HepG2 (cell line): ENCODE data around the gene DEPDC5. TPM values are rescaled to one million over a fixed set of nuclear protein-coding genes. Genes with fewer than 3 reads are reported as not detected.

Experiments
- ATAC-seq: fragments of 200-7000 bp; cut with Tn5 transposase; 3 replicates; pipeline ENCODE4 v1.9.1; 2020; ENCODE audit warnings: mild to moderate bottlenecking, moderate library complexity
- BruUV-seq: library from RNA; stranded (reverse); fragments of 400-500 nt; replicated peaks from 2 replicates; lab custom pipeline; 2021; lab: Mats Ljungman, UMichigan
- CTCF ChIA-PET: fragments of 300-600 bp; formaldehyde crosslinking; extraction: SDS; loops from one replicate; lab custom pipeline; 2021; ENCODE audit warnings: low total read pairs, inconsistent platforms, low intra/inter-chr PET ratio; lab: Yijun Ruan, JAX
- POLR2A ChIA-PET: fragments of 350-600 bp; sonication (Branson Sonifier 250); formaldehyde crosslinking; loops from one replicate; lab custom pipeline; 2020; ENCODE audit warnings: antibody characterized with exemption, inconsistent platforms; lab: Yijun Ruan, JAX
- DNase-seq: peaks from one replicate; pipeline ENCODE4 v3.0.0-alpha.2; 2015; ENCODE audit warnings: low spot score
- FAIRE-seq: peaks from 3 replicates; lab custom pipeline; 2011; peaks lifted over from hg19 to GRCh38; lab: Jason Lieb, UNC
- H2AFZ ChIP-seq: one replicate; pipeline ENCODE4 v1.6.1; 2011; ENCODE audit warnings: low read length, inconsistent platforms
- H3K27ac ChIP-seq: fragments of 300-600 bp; 3 replicates; pipeline ENCODE4 v1.8.0; 2011; ENCODE audit warnings: mixed run types, mild to moderate bottlenecking, mixed read lengths, low read length, inconsistent platforms; ENCODE audit not compliant: insufficient read depth; ENCODE audit errors: extremely low read length
- H3K27me3 ChIP-seq, 2 experiments: fragments of 200-600 bp in 1 of 2; 2 replicates in 1 of 2; 3 replicates in 1 of 2; pipeline versions ENCODE4 v1.6.0 to v1.8.0; 2011; ENCODE audit warnings: low read length in 2 of 2, mild to moderate bottlenecking in 2 of 2, moderate library complexity in 2 of 2, inconsistent platforms in 1 of 2; ENCODE audit not compliant: insufficient read depth in 2 of 2, control insufficient read depth in 1 of 2
- H3K36me3 ChIP-seq, 2 experiments: fragments of 200-600 bp in 1 of 2; replicated peaks in 1 of 2; 2 replicates in 1 of 2; 3 replicates in 1 of 2; pipeline versions ENCODE4 v1.5.1 to v1.8.0; 2011; ENCODE audit warnings: low read length in 2 of 2, inconsistent platforms in 1 of 2; ENCODE audit not compliant: insufficient read depth in 2 of 2, control insufficient read depth in 1 of 2
- H3K4me1 ChIP-seq: 2 replicates; pipeline ENCODE4 v1.5.1; 2012; ENCODE audit warnings: low read length, inconsistent platforms; ENCODE audit not compliant: insufficient read depth
- H3K4me2 ChIP-seq: 2 replicates; pipeline ENCODE4 v1.6.0; 2011; ENCODE audit warnings: low read depth, low read length, inconsistent platforms
- H3K4me3 ChIP-seq, 3 experiments: fragments of 200-600 bp in 1 of 3; sonication (generic), shearing (Covaris generic) in 1 of 3; replicated peaks in 1 of 3; 2 replicates each; pipeline ENCODE4 v1.5.1; 2011 to 2016; ENCODE audit warnings: low read length in 3 of 3, inconsistent platforms in 2 of 3, low read depth in 2 of 3, mild to moderate bottlenecking in 2 of 3, control low read depth in 1 of 3, mixed read lengths in 1 of 3; ENCODE audit not compliant: insufficient read depth in 1 of 3
- H3K79me2 ChIP-seq: one replicate; pipeline ENCODE4 v1.6.1; 2011; ENCODE audit warnings: low read length, inconsistent platforms; ENCODE audit not compliant: insufficient read depth
- H3K9ac ChIP-seq: 2 replicates; pipeline ENCODE4 v1.6.0; 2011; ENCODE audit warnings: mild to moderate bottlenecking, low read depth, low read length, inconsistent platforms; ENCODE audit not compliant: insufficient read depth
- H3K9me3 ChIP-seq: 2 replicates; pipeline ENCODE4 v1.5.1; 2012; ENCODE audit warnings: mild to moderate bottlenecking, low read length
- H4K20me1 ChIP-seq: 2 replicates; pipeline ENCODE4 v1.6.0; 2011; ENCODE audit warnings: inconsistent platforms, mild to moderate bottlenecking, low read length, moderate library complexity; ENCODE audit not compliant: insufficient read depth
- KLF13 ChIP-seq: sonication (generic); formaldehyde crosslinking; IDR thresholded peaks from 2 replicates; pipeline ENCODE4 v1.4.0; 2020; ENCODE audit warnings: mild to moderate bottlenecking, missing genetic modification reagents
- KLF16 ChIP-seq, 2 experiments: sonication (generic) in 1 of 2; formaldehyde crosslinking in 1 of 2; IDR thresholded peaks; 2 replicates each; pipeline versions ENCODE4 v1.6.1 to v1.8.0; 2016 to 2023; ENCODE audit warnings: missing genetic modification reagents in 2 of 2, missing compliant biosample characterization in 1 of 2
- KLF9 ChIP-seq: IDR thresholded peaks from 2 replicates; pipeline ENCODE4 v1.6.1; 2016; ENCODE audit warnings: low read depth
- MED1 ChIP-seq: sonication (generic); formaldehyde crosslinking; IDR thresholded peaks from 2 replicates; pipeline ENCODE4 v1.4.0; 2020; ENCODE audit warnings: missing genetic modification reagents
- PCBP1 ChIP-seq: fragments of 200-400 bp; formaldehyde crosslinking; IDR thresholded peaks from 2 replicates; pipeline ENCODE4 v1.6.1; 2017; ENCODE audit warnings: mild to moderate bottlenecking, low read depth, low read length, borderline replicate concordance
- SAFB2 ChIP-seq: sonication (generic); formaldehyde crosslinking; IDR thresholded peaks from 2 replicates; pipeline ENCODE4 v1.5.1; 2020; ENCODE audit warnings: missing genetic modification reagents, low read depth, mild to moderate bottlenecking, borderline replicate concordance
- SALL2 ChIP-seq: sonication (generic); formaldehyde crosslinking; IDR thresholded peaks from 2 replicates; pipeline ENCODE4 v1.8.1; 2023; ENCODE audit warnings: mild to moderate bottlenecking, missing genetic modification reagents, inconsistent platforms
- SNAPC2 ChIP-seq: sonication (generic); formaldehyde crosslinking; IDR thresholded peaks from 2 replicates; pipeline ENCODE4 v1.8.1; 2022; ENCODE audit warnings: mild to moderate bottlenecking, missing genetic modification reagents
- ZNF101 ChIP-seq: sonication (generic); formaldehyde crosslinking; IDR thresholded peaks from 2 replicates; pipeline ENCODE4 v1.4.0; 2020; ENCODE audit warnings: mild to moderate bottlenecking, low read depth, missing genetic modification reagents, borderline replicate concordance
- ZNF816 ChIP-seq: sonication (generic); formaldehyde crosslinking; IDR thresholded peaks from 2 replicates; pipeline ENCODE4 v1.8.0; 2022; ENCODE audit warnings: missing genetic modification reagents, mild to moderate bottlenecking, borderline replicate concordance
- WGBS: methylation state at CpG from one replicate; pipeline ENCODE4 v1.1.6; 2017; ENCODE audit warnings: low lambda C conversion rate; 5-methylcytosine and 5-hydroxymethylcytosine counted together
- in situ Hi-C: cut with HindIII; loops from 2 replicates; pipeline ENCODE4 v1.10.0; 2017; ENCODE audit warnings: low pct_unique_long_range_greater_than_20kb; ENCODE audit not compliant: extremely low pct_ligation_motif_present
- intact Hi-C: fragments of 100-400 bp; cut with micrococcal nuclease; formaldehyde crosslinking; loops from one replicate; pipeline ENCODE4 v1.10.0; 2022; ENCODE audit not compliant: unreplicated experiment
- polyA plus RNA-seq, 8 experiments: library from polyadenylated mRNA; depleted of rRNA in 3 of 8; stranded (reverse) in 7 of 8; unstranded in 1 of 8; fragments of >200 nt; fragmentation: Illumina TruSeq in 4 of 8; extraction: Trizol in 4 of 8; gene quantifications; 2 replicates each; pipeline versions ENCODE4 v1.2.1 to v1.2.3, GENCODE V29; 2011 to 2016; ENCODE audit warnings: low read depth in 4 of 8, missing spikeins in 1 of 8, mixed read lengths in 1 of 8; ENCODE audit not compliant: insufficient read depth in 1 of 8
- total RNA-seq, 5 experiments: library from RNA; depleted of rRNA; stranded (reverse); fragments of >200 nt; fragmentation: Illumina TruSeq; extraction: Trizol; gene quantifications; 2 replicates each; pipeline ENCODE4 v1.2.3, GENCODE V29; 2016; ENCODE audit warnings: low read depth in 1 of 5
- TF ChIP-seq, protein P1 (sequence below): sonication (generic); formaldehyde crosslinking; IDR thresholded peaks from 2 replicates; pipeline ENCODE4 v1.4.0; 2020; ENCODE audit warnings: low read depth, missing genetic modification reagents
- TF ChIP-seq, protein P2 (sequence below): IDR thresholded peaks from 2 replicates; pipeline ENCODE4 v1.6.1; 2012; ENCODE audit warnings: low read depth, low read length, improper control_type of control experiment

DEPDC5 gene
- total and polyA plus RNA-seq, 2 of the 13 experiments (the other 11 are each of a cell fraction or from before 2014, with no cell fraction given): 9.8 to 12.4 TPM

DNA sequence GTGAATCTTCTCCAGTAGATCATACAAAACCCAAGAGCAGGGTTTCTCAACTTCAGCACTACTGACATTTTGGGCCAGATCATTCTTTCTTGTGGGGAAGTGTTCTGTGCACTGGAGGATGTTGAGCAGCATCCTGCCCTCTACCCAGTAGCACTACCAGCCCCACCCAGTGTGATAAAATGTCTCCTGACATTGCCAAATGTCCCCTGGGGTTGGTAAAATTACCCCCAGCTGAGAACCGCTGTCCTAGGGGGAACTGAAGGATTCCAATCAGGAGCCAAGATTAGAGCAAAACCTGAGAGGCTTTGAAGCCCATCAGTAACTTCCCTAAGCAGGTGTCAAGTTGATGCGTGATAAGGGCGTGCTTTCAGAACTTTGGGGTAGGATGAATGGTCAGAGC is 129.2 kb downstream of the DEPDC5 start (continued):
- TF ChIP-seq KLF16 (CRISPR knock-in tag; IDR thresholded peaks at IDR 0.05): no peak
- TF ChIP-seq, protein P1, sequence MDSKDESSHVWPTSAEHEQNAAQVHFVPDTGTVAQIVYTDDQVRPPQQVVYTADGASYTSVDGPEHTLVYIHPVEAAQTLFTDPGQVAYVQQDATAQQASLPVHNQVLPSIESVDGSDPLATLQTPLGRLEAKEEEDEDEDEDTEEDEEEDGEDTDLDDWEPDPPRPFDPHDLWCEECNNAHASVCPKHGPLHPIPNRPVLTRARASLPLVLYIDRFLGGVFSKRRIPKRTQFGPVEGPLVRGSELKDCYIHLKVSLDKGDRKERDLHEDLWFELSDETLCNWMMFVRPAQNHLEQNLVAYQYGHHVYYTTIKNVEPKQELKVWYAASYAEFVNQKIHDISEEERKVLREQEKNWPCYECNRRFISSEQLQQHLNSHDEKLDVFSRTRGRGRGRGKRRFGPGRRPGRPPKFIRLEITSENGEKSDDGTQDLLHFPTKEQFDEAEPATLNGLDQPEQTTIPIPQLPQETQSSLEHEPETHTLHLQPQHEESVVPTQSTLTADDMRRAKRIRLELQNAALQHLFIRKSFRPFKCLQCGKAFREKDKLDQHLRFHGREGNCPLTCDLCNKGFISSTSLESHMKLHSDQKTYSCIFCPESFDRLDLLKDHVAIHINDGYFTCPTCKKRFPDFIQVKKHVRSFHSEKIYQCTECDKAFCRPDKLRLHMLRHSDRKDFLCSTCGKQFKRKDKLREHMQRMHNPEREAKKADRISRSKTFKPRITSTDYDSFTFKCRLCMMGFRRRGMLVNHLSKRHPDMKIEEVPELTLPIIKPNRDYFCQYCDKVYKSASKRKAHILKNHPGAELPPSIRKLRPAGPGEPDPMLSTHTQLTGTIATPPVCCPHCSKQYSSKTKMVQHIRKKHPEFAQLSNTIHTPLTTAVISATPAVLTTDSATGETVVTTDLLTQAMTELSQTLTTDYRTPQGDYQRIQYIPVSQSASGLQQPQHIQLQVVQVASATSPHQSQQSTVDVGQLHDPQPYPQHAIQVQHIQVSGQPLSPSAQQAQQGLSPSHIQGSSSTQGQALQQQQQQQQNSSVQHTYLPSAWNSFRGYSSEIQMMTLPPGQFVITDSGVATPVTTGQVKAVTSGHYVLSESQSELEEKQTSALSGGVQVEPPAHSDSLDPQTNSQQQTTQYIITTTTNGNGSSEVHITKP: no peak
- TF ChIP-seq SAFB2 (CRISPR knock-in tag): no peak
- TF ChIP-seq MED1 (CRISPR knock-in tag): no peak
- no peak for TF ChIP-seq SNAPC2 (CRISPR knock-in tag)
- no peak for TF ChIP-seq ZNF101
- no peak for TF ChIP-seq SALL2 (CRISPR knock-in tag)

DNA sequence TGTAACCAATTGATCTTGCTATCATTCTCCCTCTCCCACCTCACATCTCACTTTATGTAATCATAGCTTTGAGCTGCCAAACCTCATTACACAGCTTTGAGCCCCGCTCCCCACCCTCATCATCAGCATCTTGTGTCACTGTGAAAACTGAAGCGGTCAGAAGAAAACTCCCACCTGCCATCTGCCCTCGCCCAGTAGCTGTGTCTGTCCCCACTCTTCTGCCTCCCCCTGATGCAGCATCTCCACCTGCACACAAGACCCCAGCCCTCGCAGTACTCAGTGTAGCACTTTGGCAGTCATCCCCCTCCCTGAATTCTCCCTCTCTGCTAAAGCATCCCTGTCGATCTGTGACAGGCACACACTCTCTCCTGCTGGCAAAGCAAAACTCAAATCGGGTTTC is 130.2 kb downstream of the DEPDC5 start:
- Histone ChIP-seq H3K4me2 (no peak overlapping the region), H4K20me1 (no peaks in the 10 kb centered on the region), H3K79me2 (no peaks in the 10 kb centered on the region), H3K27me3 (no peaks in the 10 kb centered on the region), H3K9me3 (no peaks in the 10 kb centered on the region), H3K4me3 (no peak overlapping the region), H3K4me1 (no peaks in the 10 kb centered on the region), H3K9ac (no peak overlapping the region), H3K36me3 (peaks cover 0 to 4% of the 10 kb centered on the region in 2 experiments; a peak in 1 of 5 replicates), H2AFZ (no peak overlapping the region), H3K27ac (no peak overlapping the region)
- ChIA-PET POLR2A (no interaction called here), CTCF (no interaction called here)
- FAIRE-seq (no peak), ATAC-seq (no peak), DNase-seq (no peak)
- intact Hi-C loops: no loop called here
- no TSS peak for BruUV-seq
- WGBS: 76% methylated on average over 6 of the region's 6 CpGs
- in situ Hi-C loops: no loop called here
- TF ChIP-seq PCBP1 (no peak), KLF9 (CRISPR knock-in tag) (no peak), ZNF816 (CRISPR knock-in tag) (no peak), KLF13 (CRISPR knock-in tag) (no peak)
- TF ChIP-seq, protein P2, sequence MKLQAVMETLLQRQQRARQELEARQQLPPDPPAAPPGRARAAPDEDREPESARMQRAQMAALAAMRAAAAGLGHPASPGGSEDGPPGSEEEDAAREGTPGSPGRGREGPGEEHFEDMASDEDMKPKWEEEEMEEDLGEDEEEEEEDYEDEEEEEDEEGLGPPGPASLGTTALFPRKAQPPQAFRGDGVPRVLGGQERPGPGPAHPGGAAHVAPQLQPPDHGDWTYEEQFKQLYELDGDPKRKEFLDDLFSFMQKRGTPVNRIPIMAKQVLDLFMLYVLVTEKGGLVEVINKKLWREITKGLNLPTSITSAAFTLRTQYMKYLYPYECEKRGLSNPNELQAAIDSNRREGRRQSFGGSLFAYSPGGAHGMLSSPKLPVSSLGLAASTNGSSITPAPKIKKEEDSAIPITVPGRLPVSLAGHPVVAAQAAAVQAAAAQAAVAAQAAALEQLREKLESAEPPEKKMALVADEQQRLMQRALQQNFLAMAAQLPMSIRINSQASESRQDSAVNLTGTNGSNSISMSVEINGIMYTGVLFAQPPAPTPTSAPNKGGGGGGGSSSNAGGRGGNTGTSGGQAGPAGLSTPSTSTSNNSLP: no peak
